ENCODE results near the gene SARDH.
A peak's percentile ranks its signal among the peaks of the same experiment; 100 is the strongest.

The SARDH gene

GRCh38 chr9:133737071-133737773 lies 930 bp downstream of the SARDH start:
- FAIRE-seq (no peak), DNase-seq (ENCODE audit: insufficient read length) (no peak)
- TF ChIP-seq POLR2A (IDR thresholded peaks at IDR 0.05; ENCODE audit: low read depth, low read length), result no peak
- no peak for TF ChIP-seq TAF1 (IDR thresholded peaks at IDR 0.05; ENCODE audit: borderline replicate concordance, low read depth, low read length)
- TF ChIP-seq POLR2AphosphoS5 (IDR thresholded peaks at IDR 0.05; ENCODE audit: low read depth, low read length), result no peak

- no peak for DNase-seq (ENCODE audit: insufficient read length)
- TF ChIP-seq TAF1 (IDR thresholded peaks at IDR 0.05; ENCODE audit: borderline replicate concordance, low read depth, low read length), result no peak
- TF ChIP-seq POLR2AphosphoS5 (IDR thresholded peaks at IDR 0.05; ENCODE audit: low read depth, low read length), result no peak
- no peak for TF ChIP-seq POLR2A (IDR thresholded peaks at IDR 0.05; ENCODE audit: low read depth, low read length)
- FAIRE-seq, result no peak
Measured at GRCh38 chr9:133735931-133736330, 2.2 kb downstream of the SARDH start.

- DNase-seq (ENCODE audit: insufficient read length) (no peak), FAIRE-seq (peak; percentile 42)
Measured at GRCh38 chr9:133735415-133735775, 2.8 kb downstream of the SARDH start.

GRCh38 chr9:133734590-133735414 lies 3.4 kb downstream of the SARDH start:
- TF ChIP-seq TAF1 (IDR thresholded peaks at IDR 0.05; ENCODE audit: borderline replicate concordance, low read depth, low read length) (no peak), POLR2AphosphoS5 (IDR thresholded peaks at IDR 0.05; ENCODE audit: low read depth, low read length) (no peak), POLR2A (IDR thresholded peaks at IDR 0.05; ENCODE audit: low read depth, low read length) (no peak)
- DNase-seq (ENCODE audit: insufficient read length) (no peak), FAIRE-seq (no peak)

More at GRCh38 chr9:133735415-133735775, 2.8 kb downstream of the SARDH start:
- TF ChIP-seq POLR2A (IDR thresholded peaks at IDR 0.05; ENCODE audit: low read depth, low read length) (no peak), TAF1 (IDR thresholded peaks at IDR 0.05; ENCODE audit: borderline replicate concordance, low read depth, low read length) (no peak), POLR2AphosphoS5 (IDR thresholded peaks at IDR 0.05; ENCODE audit: low read depth, low read length) (no peak)

GRCh38 chr9:133733796-133734533 lies 4.2 kb downstream of the SARDH start:
- no peak for DNase-seq (ENCODE audit: insufficient read length)
- TF ChIP-seq POLR2AphosphoS5 (IDR thresholded peaks at IDR 0.05; ENCODE audit: low read depth, low read length) (no peak), POLR2A (IDR thresholded peaks at IDR 0.05; ENCODE audit: low read depth, low read length) (no peak), TAF1 (IDR thresholded peaks at IDR 0.05; ENCODE audit: borderline replicate concordance, low read depth, low read length) (no peak)
- FAIRE-seq, result no peak

- DNase-seq (ENCODE audit: insufficient read length) (no peak), FAIRE-seq (no peak)
- TF ChIP-seq POLR2A (IDR thresholded peaks at IDR 0.05; ENCODE audit: low read depth, low read length) (no peak), POLR2AphosphoS5 (IDR thresholded peaks at IDR 0.05; ENCODE audit: low read depth, low read length) (no peak), TAF1 (IDR thresholded peaks at IDR 0.05; ENCODE audit: borderline replicate concordance, low read depth, low read length) (no peak)
Measured at GRCh38 chr9:133733421-133733795, 4.7 kb downstream of the SARDH start.

- no peak for DNase-seq (ENCODE audit: insufficient read length)
- no peak for TF ChIP-seq POLR2A (IDR thresholded peaks at IDR 0.05; ENCODE audit: low read depth, low read length)
- TF ChIP-seq TAF1 (IDR thresholded peaks at IDR 0.05; ENCODE audit: borderline replicate concordance, low read depth, low read length), result no peak
- TF ChIP-seq POLR2AphosphoS5 (IDR thresholded peaks at IDR 0.05; ENCODE audit: low read depth, low read length), result no peak
- FAIRE-seq, result no peak
Measured at GRCh38 chr9:133732639-133733408, 5.3 kb downstream of the SARDH start.

- DNase-seq (ENCODE audit: insufficient read length), result no peak
- no peak for TF ChIP-seq POLR2AphosphoS5 (IDR thresholded peaks at IDR 0.05; ENCODE audit: low read depth, low read length)
- no peak for TF ChIP-seq TAF1 (IDR thresholded peaks at IDR 0.05; ENCODE audit: borderline replicate concordance, low read depth, low read length)
- TF ChIP-seq POLR2A (IDR thresholded peaks at IDR 0.05; ENCODE audit: low read depth, low read length), result no peak
- no peak for FAIRE-seq
Measured at GRCh38 chr9:133731876-133732638, 6.1 kb downstream of the SARDH start.

GRCh38 chr9:133730994-133731715 lies 7.0 kb downstream of the SARDH start:
- FAIRE-seq (no peak), DNase-seq (ENCODE audit: insufficient read length) (no peak)
- no peak for TF ChIP-seq TAF1 (IDR thresholded peaks at IDR 0.05; ENCODE audit: borderline replicate concordance, low read depth, low read length)
- no peak for TF ChIP-seq POLR2A (IDR thresholded peaks at IDR 0.05; ENCODE audit: low read depth, low read length)
- TF ChIP-seq POLR2AphosphoS5 (IDR thresholded peaks at IDR 0.05; ENCODE audit: low read depth, low read length), result no peak
